Measurements from ENCODE around the gene ENPP1.

GRCh38 chr6:131929976-131930375 lies 122.2 kb downstream of the ENPP1 start:
- TF ChIP-seq, protein P1, sequence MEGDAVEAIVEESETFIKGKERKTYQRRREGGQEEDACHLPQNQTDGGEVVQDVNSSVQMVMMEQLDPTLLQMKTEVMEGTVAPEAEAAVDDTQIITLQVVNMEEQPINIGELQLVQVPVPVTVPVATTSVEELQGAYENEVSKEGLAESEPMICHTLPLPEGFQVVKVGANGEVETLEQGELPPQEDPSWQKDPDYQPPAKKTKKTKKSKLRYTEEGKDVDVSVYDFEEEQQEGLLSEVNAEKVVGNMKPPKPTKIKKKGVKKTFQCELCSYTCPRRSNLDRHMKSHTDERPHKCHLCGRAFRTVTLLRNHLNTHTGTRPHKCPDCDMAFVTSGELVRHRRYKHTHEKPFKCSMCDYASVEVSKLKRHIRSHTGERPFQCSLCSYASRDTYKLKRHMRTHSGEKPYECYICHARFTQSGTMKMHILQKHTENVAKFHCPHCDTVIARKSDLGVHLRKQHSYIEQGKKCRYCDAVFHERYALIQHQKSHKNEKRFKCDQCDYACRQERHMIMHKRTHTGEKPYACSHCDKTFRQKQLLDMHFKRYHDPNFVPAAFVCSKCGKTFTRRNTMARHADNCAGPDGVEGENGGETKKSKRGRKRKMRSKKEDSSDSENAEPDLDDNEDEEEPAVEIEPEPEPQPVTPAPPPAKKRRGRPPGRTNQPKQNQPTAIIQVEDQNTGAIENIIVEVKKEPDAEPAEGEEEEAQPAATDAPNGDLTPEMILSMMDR (IDR thresholded peaks at IDR 0.05) = no peak
- TF ChIP-seq POLR2A (IDR thresholded peaks at IDR 0.05) = no peak
